Naive thymus-derived CD4-positive, alpha-beta T cell (primary cell): ENCODE data around the gene SRGAP1. TPM values are rescaled to one million over a fixed set of nuclear protein-coding genes. Genes with fewer than 3 reads are reported as not detected.

Experiments used
- ATAC-seq: fragments of 150-1000 bp; cut with Tn5 transposase; 2 replicates; pipeline ENCODE4 v1.10.0; 2021; ENCODE audit warnings: mild to moderate bottlenecking, moderate library complexity
- CTCF ChIA-PET: fragments of 350-600 bp; sonication (Branson Sonifier 250); formaldehyde crosslinking; loops from one replicate; lab custom pipeline; 2021; ENCODE audit warnings: antibody characterized with exemption; lab: Charles Lee
- POLR2A ChIA-PET: fragments of 350-600 bp; sonication (Branson Sonifier 250); formaldehyde crosslinking; loops from one replicate; lab custom pipeline; 2021; ENCODE audit warnings: antibody characterized with exemption, inconsistent platforms; lab: Charles Lee
- DNase-seq, 9 donors: peaks; one replicate each; pipeline versions ENCODE4 v3.0.0 to v3.0.0-alpha.2; 2020 to 2022; ENCODE audit warnings: mixed read lengths in 1 of 9
- H3K27ac ChIP-seq: one replicate; pipeline ENCODE4 v1.7.0; 2013; ENCODE audit warnings: mild to moderate bottlenecking, low read depth, low read length, moderate library complexity
- H3K27me3 ChIP-seq, 2 donors: one replicate each; pipeline ENCODE4 v1.7.0; 2013; ENCODE audit warnings: low read length in 2 of 2, mild to moderate bottlenecking in 2 of 2, moderate library complexity in 2 of 2; ENCODE audit not compliant: control insufficient read depth in 2 of 2, insufficient read depth in 2 of 2
- H3K36me3 ChIP-seq, 3 experiments: 1 replicate in 2 of 3; 2 replicates in 1 of 3; pipeline ENCODE4 v1.7.0; 2013; ENCODE audit warnings: low read length in 3 of 3, mild to moderate bottlenecking in 3 of 3, moderate library complexity in 1 of 3; ENCODE audit not compliant: insufficient read depth in 3 of 3, control insufficient read depth in 2 of 3
- H3K4me1 ChIP-seq, 2 donors: one replicate each; pipeline ENCODE4 v1.7.0; 2013; ENCODE audit warnings: low read length in 2 of 2, mild to moderate bottlenecking in 2 of 2, moderate library complexity in 1 of 2; ENCODE audit not compliant: control insufficient read depth in 2 of 2, insufficient read depth in 2 of 2
- H3K4me3 ChIP-seq: 2 replicates; pipeline ENCODE4 v1.7.0; 2013; ENCODE audit warnings: mild to moderate bottlenecking, low read length
- H3K9me3 ChIP-seq, 3 experiments: 1 replicate in 2 of 3; 2 replicates in 1 of 3; pipeline ENCODE4 v1.7.0; 2013; ENCODE audit warnings: low read length in 3 of 3; ENCODE audit not compliant: control insufficient read depth in 2 of 3
- H3K27ac Mint-ChIP-seq, 9 donors: one replicate each; pipeline ENCODE4 v1.8.0; 2020 to 2022; ENCODE audit warnings: mixed read lengths in 9 of 9, mild to moderate bottlenecking in 8 of 9, moderate library complexity in 5 of 9, inconsistent platforms in 2 of 9
- H3K27me3 Mint-ChIP-seq, 5 donors: one replicate each; pipeline ENCODE4 v1.8.0; 2021 to 2022; ENCODE audit warnings: mixed read lengths in 5 of 5, mild to moderate bottlenecking in 1 of 5
- H3K36me3 Mint-ChIP-seq, 5 donors: one replicate each; pipeline ENCODE4 v1.8.0; 2020 to 2022; ENCODE audit warnings: mixed read lengths in 5 of 5, mild to moderate bottlenecking in 3 of 5, inconsistent platforms in 1 of 5
- H3K4me1 Mint-ChIP-seq, 7 donors: one replicate each; pipeline ENCODE4 v1.8.0; 2020 to 2022; ENCODE audit warnings: mixed read lengths in 7 of 7, mild to moderate bottlenecking in 3 of 7, inconsistent platforms in 1 of 7
- H3K4me3 Mint-ChIP-seq, 10 donors: one replicate each; pipeline ENCODE4 v1.8.0; 2020 to 2022; ENCODE audit warnings: mild to moderate bottlenecking in 10 of 10, mixed read lengths in 10 of 10, moderate library complexity in 6 of 10, inconsistent platforms in 2 of 10
- H3K9me3 Mint-ChIP-seq, 11 donors: one replicate each; pipeline ENCODE4 v1.8.0; 2020 to 2022; ENCODE audit warnings: mixed read lengths in 11 of 11, mild to moderate bottlenecking in 4 of 11, inconsistent platforms in 1 of 11, moderate library complexity in 1 of 11
- intact Hi-C, 2 donors: fragments of 100-400 bp; cut with micrococcal nuclease; formaldehyde crosslinking; loops; one replicate each; pipeline ENCODE4 v1.15.1; 2023
- polyA plus RNA-seq, 2 donors: library from polyadenylated mRNA; unstranded; fragments of 300-500 nt; fragmentation: Illumina TruSeq; gene quantifications; one replicate each; pipeline ENCODE4 v1.2.3, GENCODE V29; 2021
- total RNA-seq, 6 experiments: library from RNA in 5 of 6; stranded (reverse) in 5 of 6; gene quantifications; 1 replicate in 5 of 6; 2 replicates in 1 of 6; pipeline ENCODE4 v1.2.3 and lab custom pipeline; 2021 to 2026

Gene SRGAP1
- total and polyA plus RNA-seq, 7 experiments from 2014 or later: 0.01 to 0.47 (median 0.08) TPM

GRCh38 chr12:63995512-63995911, 151.0 kb downstream of the SRGAP1 start:
- Mint-ChIP-seq H3K27me3 (peaks cover 3 to 44% (median 26%) of the 10 kb centered on the region in 5 donors), H3K36me3 (no peaks in the 10 kb centered on the region), H3K4me3 (no peak overlapping the region), H3K4me1 (no peaks in the 10 kb centered on the region), H3K27ac (no peak overlapping the region), H3K9me3 (peaks cover 0 to 13% (median 0%) of the 10 kb centered on the region in 11 donors)
- Histone ChIP-seq H3K27ac (no peak overlapping the region), H3K9me3 (no peaks in the 10 kb centered on the region), H3K27me3 (no peaks in the 10 kb centered on the region), H3K4me1 (no peaks in the 10 kb centered on the region), H3K36me3 (no peaks in the 10 kb centered on the region), H3K4me3 (no peak overlapping the region)
- POLR2A ChIA-PET: no interaction called here
- no peak for ATAC-seq
- DNase-seq: no peak
- intact Hi-C loops: no loop called here
- CTCF ChIA-PET: no interaction called here

GRCh38 chr12:63996556-63996955, 152.1 kb downstream of the SRGAP1 start:
- no peaks in the 10 kb centered on the region for H3K36me3 ChIP-seq
- CTCF ChIA-PET: no interaction called here
- H3K4me1 ChIP-seq: no peaks in the 10 kb centered on the region
- no peak for DNase-seq
- H3K27ac ChIP-seq: no peak overlapping the region
- Mint-ChIP-seq H3K27me3 (peaks cover 3 to 33% (median 26%) of the 10 kb centered on the region in 5 donors), H3K36me3 (no peaks in the 10 kb centered on the region), H3K4me3 (no peak overlapping the region), H3K9me3 (peaks cover 0 to 13% (median 0%) of the 10 kb centered on the region in 11 donors), H3K4me1 (no peaks in the 10 kb centered on the region), H3K27ac (no peak overlapping the region)
- POLR2A ChIA-PET: no interaction called here
- no peak overlapping the region for H3K4me3 ChIP-seq
- H3K9me3 ChIP-seq: no peaks in the 10 kb centered on the region
- no peaks in the 10 kb centered on the region for H3K27me3 ChIP-seq
- intact Hi-C loops: no loop called here
- no peak for ATAC-seq

- Histone ChIP-seq H3K27ac (no peak overlapping the region), H3K4me3 (no peak overlapping the region), H3K27me3 (no peaks in the 10 kb centered on the region), H3K36me3 (no peaks in the 10 kb centered on the region), H3K9me3 (no peaks in the 10 kb centered on the region), H3K4me1 (no peaks in the 10 kb centered on the region)
- ChIA-PET POLR2A (no interaction called here), CTCF (no interaction called here)
- Mint-ChIP-seq H3K9me3 (peaks cover 0 to 13% (median 2%) of the 10 kb centered on the region in 11 donors), H3K4me1 (no peaks in the 10 kb centered on the region), H3K4me3 (no peak overlapping the region), H3K36me3 (no peaks in the 10 kb centered on the region), H3K27ac (no peak overlapping the region), H3K27me3 (peaks cover 3 to 31% (median 20%) of the 10 kb centered on the region in 5 donors)
- ATAC-seq: no peak
- intact Hi-C loops: no loop called here
- no peak for DNase-seq
Observed at GRCh38 chr12:63997198-63997597, 152.7 kb downstream of the SRGAP1 start.

GRCh38 chr12:63998584-63998983, 154.1 kb downstream of the SRGAP1 start:
- POLR2A ChIA-PET: no interaction called here
- no peaks in the 10 kb centered on the region for H3K9me3 ChIP-seq
- intact Hi-C loops: no loop called here
- H3K27ac Mint-ChIP-seq: no peak overlapping the region
- H3K27ac ChIP-seq: no peak overlapping the region
- H3K4me3 ChIP-seq: no peak overlapping the region
- no peaks in the 10 kb centered on the region for H3K4me1 ChIP-seq
- H3K27me3 Mint-ChIP-seq: peaks cover 3 to 23% (median 14%) of the 10 kb centered on the region in 5 donors
- H3K36me3 Mint-ChIP-seq: no peaks in the 10 kb centered on the region
- CTCF ChIA-PET: no interaction called here
- ATAC-seq: no peak
- no peak overlapping the region for H3K4me3 Mint-ChIP-seq
- H3K27me3 ChIP-seq: no peaks in the 10 kb centered on the region
- no peaks in the 10 kb centered on the region for H3K36me3 ChIP-seq
- no peak for DNase-seq
- peaks cover 0 to 13% (median 4%) of the 10 kb centered on the region in 11 donors for H3K9me3 Mint-ChIP-seq
- H3K4me1 Mint-ChIP-seq: no peaks in the 10 kb centered on the region

- Mint-ChIP-seq H3K4me1 (no peaks in the 10 kb centered on the region), H3K27ac (no peak overlapping the region), H3K27me3 (peaks cover 3 to 23% (median 14%) of the 10 kb centered on the region in 5 donors), H3K36me3 (no peaks in the 10 kb centered on the region), H3K4me3 (no peak overlapping the region), H3K9me3 (peaks cover 0 to 13% (median 4%) of the 10 kb centered on the region in 11 donors)
- no peaks in the 10 kb centered on the region for H3K36me3 ChIP-seq
- no peak overlapping the region for H3K27ac ChIP-seq
- no peak for DNase-seq
- ATAC-seq: no peak
- no peaks in the 10 kb centered on the region for H3K4me1 ChIP-seq
- H3K4me3 ChIP-seq: no peak overlapping the region
- ChIA-PET POLR2A (no interaction called here), CTCF (no interaction called here)
- H3K27me3 ChIP-seq: no peaks in the 10 kb centered on the region
- intact Hi-C loops: no loop called here
- no peaks in the 10 kb centered on the region for H3K9me3 ChIP-seq
Observed at GRCh38 chr12:63999853-64000252, 155.4 kb downstream of the SRGAP1 start.

GRCh38 chr12:64001439-64001838, 156.9 kb downstream of the SRGAP1 start:
- H3K4me3 ChIP-seq: no peak overlapping the region
- Mint-ChIP-seq H3K4me1 (no peaks in the 10 kb centered on the region), H3K9me3 (peaks cover 0 to 13% (median 4%) of the 10 kb centered on the region in 11 donors), H3K36me3 (no peaks in the 10 kb centered on the region), H3K27ac (no peak overlapping the region), H3K27me3 (peaks cover 2 to 23% (median 14%) of the 10 kb centered on the region in 5 donors), H3K4me3 (no peak overlapping the region)
- no peak for ATAC-seq
- no peaks in the 10 kb centered on the region for H3K4me1 ChIP-seq
- no peaks in the 10 kb centered on the region for H3K36me3 ChIP-seq
- ChIA-PET CTCF (no interaction called here), POLR2A (no interaction called here)
- no peak overlapping the region for H3K27ac ChIP-seq
- no peaks in the 10 kb centered on the region for H3K27me3 ChIP-seq
- DNase-seq: no peak
- no peaks in the 10 kb centered on the region for H3K9me3 ChIP-seq
- intact Hi-C loops: no loop called here

- Mint-ChIP-seq H3K27me3 (peaks cover 3 to 7% (median 4%) of the 10 kb centered on the region in 5 donors), H3K27ac (no peak overlapping the region)
Observed at GRCh38 chr12:64004641-64005040, 160.1 kb downstream of the SRGAP1 start.

More at GRCh38 chr12:64004641-64005040, 160.1 kb downstream of the SRGAP1 start:
- H3K27ac ChIP-seq: no peak overlapping the region
- CTCF ChIA-PET: no interaction called here
- DNase-seq: no peak
- Mint-ChIP-seq H3K4me1 (no peaks in the 10 kb centered on the region), H3K4me3 (no peak overlapping the region), H3K36me3 (no peaks in the 10 kb centered on the region), H3K9me3 (peaks cover 0 to 8% (median 3%) of the 10 kb centered on the region in 11 donors)
- H3K4me3 ChIP-seq: no peak overlapping the region
- POLR2A ChIA-PET: no interaction called here
- H3K36me3 ChIP-seq: no peaks in the 10 kb centered on the region
- intact Hi-C loops: loop anchor here in 1 of 2 donors (2.0 kb wide), 1 partner anchor 64 kb away; no protein-coding TSS in a partner anchor
- no peaks in the 10 kb centered on the region for H3K27me3 ChIP-seq
- H3K4me1 ChIP-seq: no peaks in the 10 kb centered on the region
- ATAC-seq: no peak
- H3K9me3 ChIP-seq: no peaks in the 10 kb centered on the region
